A549 treated with ZK216348 at 1 μM for 4 hours (cell line): ENCODE measurements around the gene MYO6. TPM values are rescaled to one million over a fixed set of nuclear protein-coding genes. Genes with fewer than 3 reads are reported as not detected.

Experiments
- total RNA-seq: library from RNA; stranded (reverse); fragments of 200-300 nt; extraction: Qiagen RNA extraction; gene quantifications from 5 replicates; pipeline ENCODE4 v1.2.3, GENCODE V29; 2022; ENCODE audit warnings: low read depth

The MYO6 gene
- total RNA-seq, result 6.5 to 10.5 TPM (median 8.9 TPM) in 5 replicates

DNA sequence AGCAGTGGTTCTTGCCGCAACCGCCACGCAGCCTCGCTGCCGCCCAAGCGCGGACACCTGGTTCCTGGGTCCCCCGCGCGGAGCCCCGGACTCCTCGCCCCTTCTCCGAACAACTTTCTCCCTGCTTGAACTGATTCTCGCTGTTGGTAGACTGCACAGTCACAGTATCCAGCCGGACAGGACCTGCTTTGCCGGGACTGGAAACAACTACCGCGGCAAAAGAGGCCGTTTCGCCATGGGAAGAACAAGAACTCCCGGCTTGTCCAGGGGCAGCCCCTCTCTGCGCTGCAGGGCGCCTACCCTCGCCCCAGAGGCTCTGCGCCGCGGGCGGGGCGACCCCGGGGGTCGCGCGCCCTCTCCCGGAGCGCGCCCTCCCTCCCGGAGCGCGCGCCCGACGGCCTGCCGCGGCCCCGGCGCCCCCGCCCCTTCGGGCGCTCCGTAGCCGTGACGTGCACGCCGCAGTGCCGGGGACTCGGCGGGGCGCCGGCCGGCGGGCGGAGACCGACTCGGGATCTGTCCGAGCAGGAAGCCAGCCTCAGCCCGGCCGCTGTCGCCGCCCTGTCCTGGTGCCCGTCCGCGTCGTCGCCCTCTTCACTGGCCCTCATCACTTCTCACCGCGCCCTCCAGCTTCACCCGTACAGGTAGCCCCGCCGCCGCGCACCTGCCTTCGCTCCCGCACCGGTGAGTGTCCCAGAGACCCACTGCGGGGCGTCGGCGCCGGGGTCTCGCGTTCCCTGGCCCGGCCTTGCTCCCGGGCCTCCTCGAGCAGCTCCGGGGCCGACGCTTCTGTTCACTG, at the start of gene MYO6:
Gene MYO6 (plus strand): TSS at position 497 of the 796 bp plus-strand sequence. CDS start 68,309 bp downstream, outside the sequence.

Other genes with a start within 250 kb of the MYO6 start
- 22.3 to 45.6 TPM (median 33.8 TPM) in 5 replicates for gene SENP6, start 147.4 kb upstream of the MYO6 start, total RNA-seq